Measurements from ENCODE around the gene MTERF4.

MTERF4 gene

GRCh38 chr2:241049739-241050623 lies 52.1 kb downstream of the MTERF4 start:
- no peak for FAIRE-seq

DNA sequence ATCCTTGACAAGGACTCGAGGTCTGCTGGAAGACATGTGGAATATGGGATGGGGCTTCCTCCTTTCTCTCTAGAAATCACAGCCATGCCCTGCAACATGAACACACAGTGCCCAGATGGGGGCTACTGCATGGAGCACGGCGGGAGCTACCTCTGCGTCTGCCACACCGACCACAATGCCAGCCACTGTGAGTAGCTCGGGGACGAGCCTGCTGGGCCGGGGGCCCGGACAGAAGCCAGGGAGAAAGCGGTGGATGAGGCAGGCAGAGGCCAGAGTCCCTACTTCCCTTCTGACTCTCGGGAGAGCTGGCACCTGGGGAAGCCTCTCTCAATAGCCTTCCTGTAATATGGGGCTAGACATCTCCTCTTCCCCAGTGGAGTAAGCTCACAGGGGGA lies 53.1 kb downstream of the MTERF4 start:
- no peak for FAIRE-seq

- FAIRE-seq: no peak
Observed at GRCh38 chr2:241048149-241048948, 53.7 kb downstream of the MTERF4 start.

- no peak for FAIRE-seq
Observed at GRCh38 chr2:241047253-241048010, 54.7 kb downstream of the MTERF4 start.
